LNCaP clone FGC (cell line): ENCODE results near the gene GIPR.
A peak's percentile ranks its signal among the peaks of the same experiment; 100 is the strongest.
"Not testable (repeated sequence)": the region's sequence is repeated elsewhere in the genome, so short reads cannot be mapped to it uniquely, and the experiment has no call there.

Experiments
- DNase-seq: peaks from one replicate; pipeline ENCODE4 v3.0.0-alpha.2; 2011; ENCODE audit warnings: low read depth
- H3K4me3 ChIP-seq: 2 replicates; pipeline ENCODE4 v1.5.1; 2011; ENCODE audit warnings: mild to moderate bottlenecking, low read depth, low read length, control low read depth
- CTCF ChIP-seq: IDR thresholded peaks from 2 replicates; pipeline ENCODE4 v1.5.1; 2012; ENCODE audit warnings: mild to moderate bottlenecking; ENCODE audit not compliant: control insufficient read depth, insufficient read depth; ENCODE audit errors: extremely low read depth

GIPR gene

GRCh38 chr19:45681391-45682015 is 13.5 kb downstream of the GIPR start:
- TF ChIP-seq CTCF, result peak; percentile 72
- peak; percentile 50 for DNase-seq
- peak overlapping the region; percentile 25; the same call in 1 of the 2 replicates for H3K4me3 ChIP-seq

GRCh38 chr19:45682117-45682516 is 14.1 kb downstream of the GIPR start:
- no peak overlapping the region for H3K4me3 ChIP-seq
- TF ChIP-seq CTCF, result no peak
- no peak for DNase-seq

DNA sequence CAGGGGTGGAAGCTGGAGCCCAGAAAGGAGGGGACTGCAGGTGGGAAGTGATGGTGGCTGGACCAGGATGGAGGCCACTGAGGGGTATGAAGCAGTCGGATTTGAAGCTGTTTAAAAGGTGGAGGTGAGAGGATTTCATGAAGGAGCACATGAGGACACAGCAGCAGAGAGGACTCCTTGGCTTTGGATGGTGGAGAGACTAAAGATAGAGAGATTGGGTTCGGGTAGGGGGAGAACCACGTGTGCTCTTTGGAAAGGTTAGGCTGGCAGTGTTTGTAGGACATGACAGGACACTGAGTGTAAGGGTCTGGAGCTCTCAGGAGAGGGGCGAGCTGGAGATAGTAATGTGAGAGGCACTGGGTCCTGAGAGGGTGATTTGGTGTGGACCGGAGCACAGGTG is 14.9 kb downstream of the GIPR start:
- TF ChIP-seq CTCF, result no peak
- DNase-seq, result no peak

DNA sequence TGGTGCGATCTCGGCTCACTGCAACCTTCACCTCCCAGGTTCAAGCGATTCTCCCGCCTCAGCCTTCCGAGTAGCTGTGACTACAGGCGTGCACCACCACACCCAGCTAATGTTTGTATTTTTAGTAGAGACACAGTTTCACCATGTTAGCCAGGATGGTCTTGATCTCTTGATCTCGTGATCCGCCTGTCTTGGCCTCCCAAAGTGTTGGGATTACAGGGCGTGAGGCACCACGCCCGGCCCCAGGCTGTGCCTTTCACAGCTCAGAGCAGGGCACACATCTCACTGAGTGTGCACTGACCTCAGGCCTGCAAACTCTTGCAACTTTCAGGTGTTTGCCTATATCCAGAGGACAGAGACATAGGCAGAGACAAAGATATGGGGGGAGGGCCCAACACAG is 17.0 kb downstream of the GIPR start:
- H3K4me3 ChIP-seq, DNase-seq: not testable (repeated sequence)

More for the DNA sequence above, 14.9 kb downstream of the GIPR start:
- no peak overlapping the region for H3K4me3 ChIP-seq

- no peak for DNase-seq
- no peak for TF ChIP-seq CTCF
- no peak overlapping the region for H3K4me3 ChIP-seq
Measured at GRCh38 chr19:45687599-45687998, 19.6 kb downstream of the GIPR start.

GRCh38 chr19:45691516-45692186 is 23.6 kb downstream of the GIPR start, which contains the start of gene SNRPD2:
TSS of gene SNRPD2 (minus strand) at chr19:45691953. CDS start at chr19:45691888, 65 bp downstream.
- H3K4me3 ChIP-seq, result peak within 1 kb of the TSS; percentile 70
- no peak for TF ChIP-seq CTCF
- DNase-seq, result peak; percentile 64

- no peak for TF ChIP-seq CTCF
- DNase-seq, result peak; percentile 97
- peak within 1 kb of the TSS; percentile 70 for H3K4me3 ChIP-seq
Measured at GRCh38 chr19:45692187-45693105, 24.4 kb downstream of the GIPR start, which contains the start of gene QPCTL. TSS of gene QPCTL (plus strand) at chr19:45692666. CDS start at chr19:45692704, 38 bp downstream.
